Liver (tissue), 9 donors: Measurements from ENCODE around the gene CCL28. TPM values are rescaled to one million over a fixed set of nuclear protein-coding genes. Genes with fewer than 3 reads are reported as not detected.

ENCODE experiments used
- DNase-seq: peaks from one replicate; pipeline ENCODE4 v3.0.0-alpha.2; 2017; ENCODE audit warnings: low spot score
- H3K27ac ChIP-seq, 2 donors: one replicate each; pipeline ENCODE4 v1.7.0; 2013; ENCODE audit warnings: inconsistent platforms in 2 of 2, low read length in 2 of 2, control low read depth in 1 of 2, low read depth in 1 of 2, mild to moderate bottlenecking in 1 of 2
- H3K27me3 ChIP-seq, 4 donors: one replicate each; pipeline versions ENCODE4 v1.6.1 to v1.7.0; 2013; ENCODE audit warnings: low read length in 3 of 4, inconsistent platforms in 1 of 4, mild to moderate bottlenecking in 1 of 4, moderate library complexity in 1 of 4; ENCODE audit not compliant: control insufficient read depth in 4 of 4, insufficient read depth in 4 of 4
- H3K36me3 ChIP-seq, 4 donors: one replicate each; pipeline versions ENCODE4 v1.6.1 to v1.7.0; 2013; ENCODE audit warnings: low read length in 3 of 4, mild to moderate bottlenecking in 3 of 4, low read depth in 1 of 4, moderate library complexity in 1 of 4; ENCODE audit not compliant: control insufficient read depth in 4 of 4, insufficient read depth in 3 of 4
- H3K4me1 ChIP-seq, 4 donors: one replicate each; pipeline versions ENCODE4 v1.6.1 to v1.7.0; 2013; ENCODE audit warnings: low read length in 3 of 4, mild to moderate bottlenecking in 3 of 4, moderate library complexity in 1 of 4; ENCODE audit not compliant: control insufficient read depth in 4 of 4, insufficient read depth in 4 of 4
- H3K4me3 ChIP-seq, 3 donors: one replicate each; pipeline versions ENCODE4 v1.6.1 to v1.7.0; 2013; ENCODE audit warnings: low read length in 3 of 3, control low read depth in 1 of 3, low read depth in 1 of 3, mild to moderate bottlenecking in 1 of 3
- H3K9ac ChIP-seq, 2 donors: one replicate each; pipeline ENCODE4 v1.7.0; 2013; ENCODE audit warnings: low read length in 2 of 2, mild to moderate bottlenecking in 2 of 2, moderate library complexity in 2 of 2, control low read depth in 1 of 2, low read depth in 1 of 2
- H3K9me3 ChIP-seq, 4 donors: one replicate each; pipeline versions ENCODE4 v1.6.1 to v1.7.0; 2013; ENCODE audit warnings: low read length in 3 of 4; ENCODE audit not compliant: control insufficient read depth in 4 of 4
- ATF3 ChIP-seq: IDR thresholded peaks from 2 replicates; pipeline ENCODE4 v1.6.1; 2016; ENCODE audit warnings: antibody characterized with exemption
- CTCF ChIP-seq: fragments of 150-350 bp; IDR thresholded peaks from 2 replicates; pipeline ENCODE4 v1.5.1; 2017; ENCODE audit warnings: improper control_type of control experiment, low read depth, low read length; ENCODE audit not compliant: missing input control
- EGR1 ChIP-seq, 2 donors: IDR thresholded peaks; 2 replicates each; pipeline ENCODE4 v1.6.1; 2016 to 2018; ENCODE audit warnings: antibody characterized with exemption in 2 of 2, low read depth in 2 of 2
- FOXA1 ChIP-seq: IDR thresholded peaks from 2 replicates; pipeline ENCODE4 v1.6.1; 2016; ENCODE audit warnings: antibody characterized with exemption
- FOXA2 ChIP-seq: IDR thresholded peaks from 2 replicates; pipeline ENCODE4 v1.6.1; 2016; ENCODE audit warnings: antibody characterized with exemption
- GABPA ChIP-seq, 2 donors: IDR thresholded peaks in 1 of 2; conservative IDR thresholded peaks in 1 of 2; 2 replicates each; pipeline ENCODE4 v1.6.1; 2016; ENCODE audit warnings: antibody characterized with exemption in 2 of 2, mild to moderate bottlenecking in 1 of 2, moderate library complexity in 1 of 2
- HNF4A ChIP-seq, 2 donors: conservative IDR thresholded peaks; 2 replicates each; pipeline ENCODE4 v1.6.1; 2016; ENCODE audit warnings: antibody characterized with exemption in 2 of 2, mild to moderate bottlenecking in 2 of 2
- HNF4G ChIP-seq: IDR thresholded peaks from 2 replicates; pipeline ENCODE4 v1.6.1; 2016; ENCODE audit warnings: antibody characterized with exemption
- JUND ChIP-seq, 2 donors: IDR thresholded peaks; 2 replicates each; pipeline ENCODE4 v1.6.1; 2016; ENCODE audit warnings: antibody characterized with exemption in 2 of 2
- MAX ChIP-seq: IDR thresholded peaks from 2 replicates; pipeline ENCODE4 v1.6.1; 2016; ENCODE audit warnings: antibody characterized with exemption
- NR2F2 ChIP-seq: IDR thresholded peaks from 2 replicates; pipeline ENCODE4 v1.6.1; 2016; ENCODE audit warnings: antibody characterized with exemption
- RAD21 ChIP-seq, 2 donors: IDR thresholded peaks; 2 replicates each; pipeline ENCODE4 v1.6.1; 2016; ENCODE audit warnings: antibody characterized with exemption in 2 of 2, mild to moderate bottlenecking in 2 of 2
- REST ChIP-seq: IDR thresholded peaks from 2 replicates; pipeline ENCODE4 v1.6.1; 2016; ENCODE audit warnings: antibody characterized with exemption, mild to moderate bottlenecking
- RXRA ChIP-seq, 2 donors: IDR thresholded peaks; 2 replicates each; pipeline ENCODE4 v1.6.1; 2017 to 2018; ENCODE audit warnings: antibody characterized with exemption in 2 of 2, mild to moderate bottlenecking in 1 of 2
- SP1 ChIP-seq: IDR thresholded peaks from 2 replicates; pipeline ENCODE4 v1.6.1; 2018; ENCODE audit warnings: antibody characterized with exemption, mild to moderate bottlenecking
- TAF1 ChIP-seq: conservative IDR thresholded peaks from 2 replicates; pipeline ENCODE4 v1.6.1; 2016; ENCODE audit warnings: antibody characterized with exemption, mild to moderate bottlenecking
- YY1 ChIP-seq: IDR thresholded peaks from 2 replicates; pipeline ENCODE4 v1.6.1; 2016; ENCODE audit warnings: antibody characterized with exemption, mild to moderate bottlenecking
- ZBTB33 ChIP-seq: IDR thresholded peaks from 2 replicates; pipeline ENCODE4 v1.6.1; 2016; ENCODE audit warnings: antibody characterized with exemption
- WGBS: extraction: QIAGEN DNeasy Blood & Tissue Kit; methylation state at CpG from one replicate; pipeline ENCODE4 v1.1.7; 2013; 5-methylcytosine and 5-hydroxymethylcytosine counted together
- polyA plus RNA-seq, 2 donors: library from polyadenylated mRNA; stranded (reverse) in 1 of 2; unstranded in 1 of 2; fragments of 200-250 nt in 1 of 2; fragments of >200 nt in 1 of 2; fragmentation: Nextera tagmentation in 1 of 2; extraction: Ambion mirVana in 1 of 2; gene quantifications; one replicate each; pipeline versions ENCODE4 v1.2.1 to v1.2.3, GENCODE V29; 2013 to 2015
- total RNA-seq, 2 donors: library from RNA; depleted of rRNA; stranded (reverse); fragments of >200 nt; gene quantifications; one replicate each; pipeline ENCODE4 v1.2.3, GENCODE V29; 2014
- donor health status: healthy.
- donor health status: healthy.
- donor health status: healthy.
- donor health status: healthy.
- donor health status: healthy.

CCL28 gene
- total and polyA plus RNA-seq, 4 donors = 0.37 to 1.2 (median 0.81) TPM

GRCh38 chr5:43433382-43433781, 21.2 kb upstream of the CCL28 start:
- H3K27me3 ChIP-seq = no peaks in the 10 kb centered on the region
- H3K27ac ChIP-seq = peak overlapping the region; percentile 44 to 63
- TF ChIP-seq YY1 (no peak), FOXA2 (no peak), RAD21 (IDR thresholded peaks at IDR 0.05) (no peak), CTCF (no peak), GABPA (IDR thresholded peaks at IDR 0.05 in 1 of 2, conservative IDR thresholded peaks at IDR 0.05 in 1 of 2) (no peak), JUND (IDR thresholded peaks at IDR 0.05) (no peak), ATF3 (no peak), NR2F2 (no peak), TAF1 (no peak), RXRA (IDR thresholded peaks at IDR 0.05) (no peak), REST (no peak), FOXA1 (no peak), SP1 (no peak), HNF4G (no peak), MAX (no peak), HNF4A (conservative IDR thresholded peaks at IDR 0.05) (no peak), EGR1 (IDR thresholded peaks at IDR 0.05; ENCODE audit: low read depth in 2 of 2) (no peak), ZBTB33 (no peak)
- 51% methylated on average over 4 of the region's 4 CpGs for WGBS
- H3K9me3 ChIP-seq = no peaks in the 10 kb centered on the region
- H3K4me3 ChIP-seq = no peak overlapping the region
- H3K36me3 ChIP-seq = no peaks in the 10 kb centered on the region
- H3K9ac ChIP-seq = peak overlapping the region in 1 of 2 donors; percentile 14
- peaks cover 0 to 25% (median 16%) of the 10 kb centered on the region in 4 donors for H3K4me1 ChIP-seq
- no peak for DNase-seq
